PFSK-1 (cell line): ENCODE measurements around the gene CALHM1.

Source experiments
- FOXP2 ChIP-seq: optimal IDR thresholded peaks from 2 replicates; pipeline ENCODE3; 2011; ENCODE audit warnings: borderline replicate concordance, control low read depth, inconsistent platforms; ENCODE audit not compliant: insufficient read depth; ENCODE audit errors: extremely low read length, extremely low read depth
- POLR2AphosphoS5 ChIP-seq: IDR thresholded peaks from 2 replicates; pipeline ENCODE4 v1.6.1; 2012; ENCODE audit warnings: low read depth, mild to moderate bottlenecking, control low read depth, low read length, moderate library complexity
- SIN3A ChIP-seq: IDR thresholded peaks from 2 replicates; pipeline ENCODE4 v1.6.1; 2012; ENCODE audit warnings: mild to moderate bottlenecking, low read length, moderate library complexity, borderline replicate concordance; ENCODE audit not compliant: insufficient read depth
- TAF1 ChIP-seq: IDR thresholded peaks from 2 replicates; pipeline ENCODE4 v1.6.1; 2012; ENCODE audit warnings: low read length, control low read depth, borderline replicate concordance; ENCODE audit not compliant: insufficient read depth
- TF ChIP-seq, protein P1 (sequence below), 2 experiments: IDR thresholded peaks; 2 replicates each; pipeline versions ENCODE4 v1.6.1 to v1.8.0; 2011 to 2012; ENCODE audit warnings: low read depth in 2 of 2, low read length in 2 of 2, control low read depth in 1 of 2, inconsistent platforms in 1 of 2, mild to moderate bottlenecking in 1 of 2, moderate library complexity in 1 of 2; ENCODE audit not compliant: insufficient read depth in 1 of 2

CALHM1 gene

DNA sequence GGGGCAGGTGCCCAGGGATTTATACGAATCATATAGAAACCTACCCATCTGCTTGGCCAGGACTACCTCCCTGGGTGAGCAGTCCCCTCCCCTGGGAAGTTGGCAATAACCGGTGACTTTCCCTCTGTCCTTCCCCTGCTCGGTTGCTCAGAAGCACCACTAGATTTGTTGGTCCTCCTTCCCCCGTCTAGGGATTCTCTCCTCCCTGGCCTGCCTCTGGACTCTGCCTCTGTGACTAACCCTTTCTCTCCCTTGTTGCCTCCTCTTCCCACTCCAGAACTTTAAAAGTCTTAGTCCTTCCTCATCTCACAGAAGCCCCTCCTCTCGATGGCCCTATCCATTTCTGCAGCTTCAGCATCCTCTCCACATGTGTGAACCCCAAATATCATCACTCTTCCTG lies 10.5 kb upstream of the CALHM1 start:
- TF ChIP-seq, protein P1, sequence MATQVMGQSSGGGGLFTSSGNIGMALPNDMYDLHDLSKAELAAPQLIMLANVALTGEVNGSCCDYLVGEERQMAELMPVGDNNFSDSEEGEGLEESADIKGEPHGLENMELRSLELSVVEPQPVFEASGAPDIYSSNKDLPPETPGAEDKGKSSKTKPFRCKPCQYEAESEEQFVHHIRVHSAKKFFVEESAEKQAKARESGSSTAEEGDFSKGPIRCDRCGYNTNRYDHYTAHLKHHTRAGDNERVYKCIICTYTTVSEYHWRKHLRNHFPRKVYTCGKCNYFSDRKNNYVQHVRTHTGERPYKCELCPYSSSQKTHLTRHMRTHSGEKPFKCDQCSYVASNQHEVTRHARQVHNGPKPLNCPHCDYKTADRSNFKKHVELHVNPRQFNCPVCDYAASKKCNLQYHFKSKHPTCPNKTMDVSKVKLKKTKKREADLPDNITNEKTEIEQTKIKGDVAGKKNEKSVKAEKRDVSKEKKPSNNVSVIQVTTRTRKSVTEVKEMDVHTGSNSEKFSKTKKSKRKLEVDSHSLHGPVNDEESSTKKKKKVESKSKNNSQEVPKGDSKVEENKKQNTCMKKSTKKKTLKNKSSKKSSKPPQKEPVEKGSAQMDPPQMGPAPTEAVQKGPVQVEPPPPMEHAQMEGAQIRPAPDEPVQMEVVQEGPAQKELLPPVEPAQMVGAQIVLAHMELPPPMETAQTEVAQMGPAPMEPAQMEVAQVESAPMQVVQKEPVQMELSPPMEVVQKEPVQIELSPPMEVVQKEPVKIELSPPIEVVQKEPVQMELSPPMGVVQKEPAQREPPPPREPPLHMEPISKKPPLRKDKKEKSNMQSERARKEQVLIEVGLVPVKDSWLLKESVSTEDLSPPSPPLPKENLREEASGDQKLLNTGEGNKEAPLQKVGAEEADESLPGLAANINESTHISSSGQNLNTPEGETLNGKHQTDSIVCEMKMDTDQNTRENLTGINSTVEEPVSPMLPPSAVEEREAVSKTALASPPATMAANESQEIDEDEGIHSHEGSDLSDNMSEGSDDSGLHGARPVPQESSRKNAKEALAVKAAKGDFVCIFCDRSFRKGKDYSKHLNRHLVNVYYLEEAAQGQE (IDR thresholded peaks at IDR 0.05; ENCODE audit: insufficient read depth in 1 of 2, low read depth in 2 of 2, low read length in 2 of 2): no peak
- TF ChIP-seq SIN3A (no peak), TAF1 (no peak), FOXP2 (no peak), POLR2AphosphoS5 (no peak)

DNA sequence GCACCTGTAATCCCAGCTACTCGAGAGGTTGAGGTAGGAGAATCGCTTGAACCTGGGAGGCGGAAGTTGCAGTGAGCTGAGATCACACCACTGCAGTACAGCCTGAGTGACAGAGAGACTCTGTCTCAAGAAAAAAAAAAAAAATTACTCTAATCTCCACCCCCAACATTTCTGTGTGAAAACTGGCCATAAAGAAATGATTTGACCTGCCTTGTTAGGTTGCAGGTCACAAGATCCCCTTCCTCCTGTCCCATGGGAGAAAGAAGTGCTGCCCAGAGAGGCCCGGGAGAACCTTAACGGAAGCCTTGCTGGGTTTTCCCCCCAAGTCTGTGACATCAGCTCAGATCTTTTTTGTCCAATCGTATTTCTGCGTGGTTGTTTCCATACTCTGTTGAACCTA lies 8.7 kb upstream of the CALHM1 start:
- no peak for TF ChIP-seq TAF1
- TF ChIP-seq, protein P1 (IDR thresholded peaks at IDR 0.05; ENCODE audit: insufficient read depth in 1 of 2, low read depth in 2 of 2, low read length in 2 of 2): no peak
- TF ChIP-seq POLR2AphosphoS5: no peak
- no peak for TF ChIP-seq SIN3A
- no peak for TF ChIP-seq FOXP2

DNA sequence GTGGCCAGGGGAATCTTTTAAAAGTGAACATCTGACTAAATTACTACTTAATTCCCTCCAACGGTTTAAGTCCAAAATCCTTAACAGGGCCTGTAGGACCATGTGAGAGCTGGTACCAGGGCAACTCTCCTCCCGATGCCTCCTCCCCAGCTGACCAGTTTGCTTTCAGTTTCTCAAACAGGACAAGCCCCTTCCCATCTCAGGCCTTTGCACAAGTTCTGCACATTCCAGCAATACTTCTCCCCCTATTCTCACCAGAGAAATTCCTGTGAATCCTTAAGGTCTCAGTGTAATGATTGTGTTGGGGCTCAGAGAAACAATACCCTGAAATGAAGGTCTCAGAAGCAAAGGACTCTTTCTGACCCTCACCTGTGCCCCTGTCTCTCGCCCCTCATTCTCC lies 8.0 kb upstream of the CALHM1 start:
- TF ChIP-seq SIN3A (no peak), FOXP2 (no peak), POLR2AphosphoS5 (no peak), TAF1 (no peak)
- TF ChIP-seq, protein P1 (IDR thresholded peaks at IDR 0.05; ENCODE audit: insufficient read depth in 1 of 2, low read depth in 2 of 2, low read length in 2 of 2): no peak

DNA sequence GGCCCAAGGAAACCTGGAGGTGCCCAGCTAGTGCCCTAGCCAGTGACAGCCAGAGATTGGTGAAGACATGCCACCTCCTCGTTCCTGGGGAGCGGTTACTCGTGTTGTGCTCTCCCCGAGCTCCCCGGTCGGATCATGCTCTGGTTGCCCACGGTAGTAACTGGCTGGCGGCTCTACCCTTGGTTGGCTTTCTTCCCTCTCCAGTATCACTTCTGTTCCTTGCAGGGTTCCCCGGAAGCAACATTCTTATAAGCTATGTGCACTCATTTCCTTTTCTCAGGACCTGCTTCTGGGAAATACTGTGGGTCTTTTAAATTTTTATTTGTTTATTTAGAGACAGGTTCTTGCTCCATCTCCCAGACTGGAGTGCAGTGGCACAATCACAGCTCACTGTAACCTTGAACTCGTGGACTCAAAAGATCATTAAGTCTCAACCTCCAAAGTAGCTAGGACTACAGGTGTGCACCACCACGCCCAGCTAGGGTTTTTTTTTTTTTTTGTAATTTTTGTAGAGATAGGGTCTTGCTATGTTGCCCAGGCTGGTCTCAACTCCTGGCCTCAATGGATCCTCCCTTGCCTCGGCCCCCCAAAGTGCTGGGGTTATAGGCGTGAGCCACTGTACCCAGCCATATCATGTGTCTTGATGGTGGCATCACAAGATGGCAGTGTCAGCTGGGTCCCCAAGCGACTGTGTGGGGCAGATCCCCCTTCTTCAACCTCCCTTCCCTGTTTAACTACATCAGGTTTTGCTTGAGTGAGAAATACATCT lies 6.9 kb upstream of the CALHM1 start:
- TF ChIP-seq TAF1: no peak
- TF ChIP-seq POLR2AphosphoS5: no peak
- TF ChIP-seq FOXP2: no peak
- TF ChIP-seq SIN3A: no peak
- TF ChIP-seq, protein P1 (IDR thresholded peaks at IDR 0.05; ENCODE audit: insufficient read depth in 1 of 2, low read depth in 2 of 2, low read length in 2 of 2): no peak
